Breast epithelium (tissue), 3 donors: ENCODE data around the gene ADIRF.
"Not testable (repeated sequence)": the region's sequence is repeated elsewhere in the genome, so short reads cannot be mapped to it uniquely, and the experiment has no call there.

Source experiments
- CTCF ChIP-seq, 3 donors: fragments of 450-650 bp; IDR thresholded peaks; one replicate each; pipeline ENCODE4 v1.5.1; 2016 to 2017; ENCODE audit warnings: antibody characterized with exemption in 3 of 3, mild to moderate bottlenecking in 3 of 3, moderate library complexity in 3 of 3
- POLR2A ChIP-seq: fragments of 450-650 bp; IDR thresholded peaks from one replicate; pipeline ENCODE4 v1.6.1; 2016; ENCODE audit warnings: antibody characterized with exemption, mild to moderate bottlenecking, moderate library complexity
- POLR2AphosphoS5 ChIP-seq, 3 donors: sonication (generic); formaldehyde crosslinking; IDR thresholded peaks; one replicate each; pipeline ENCODE4 v1.6.1; 2017; ENCODE audit warnings: antibody characterized with exemption in 3 of 3

GRCh38 chr10:87007674-87008073 is 39.4 kb downstream of the ADIRF start:
- TF ChIP-seq POLR2A; CTCF (IDR thresholded peaks at IDR 0.05); POLR2AphosphoS5 (IDR thresholded peaks at IDR 0.05): not testable (repeated sequence)
